Calu3 (cell line): ENCODE measurements around the gene MSRB2. TPM values are rescaled to one million over a fixed set of nuclear protein-coding genes. Genes with fewer than 3 reads are reported as not detected.

Experiments used
- BruUV-seq: library from RNA; stranded (reverse); fragments of 400-500 nt; replicated peaks from 2 replicates; lab custom pipeline; 2021; lab: Mats Ljungman, UMichigan
- CTCF ChIA-PET: fragments of 300-600 bp; sonication (Branson Sonifier 250); formaldehyde crosslinking; loops from one replicate; lab custom pipeline; 2022; ENCODE audit warnings: antibody characterized with exemption; lab: Charles Lee
- DNase-seq: peaks from one replicate; pipeline ENCODE4 v3.0.0; 2022
- H3K27ac Mint-ChIP-seq: one replicate; pipeline ENCODE4 v1.8.0; 2022; ENCODE audit warnings: mixed read lengths; ENCODE audit not compliant: unreplicated experiment
- H3K27me3 Mint-ChIP-seq: one replicate; pipeline ENCODE4 v1.8.0; 2022; ENCODE audit warnings: mixed read lengths; ENCODE audit not compliant: unreplicated experiment
- H3K36me3 Mint-ChIP-seq: one replicate; pipeline ENCODE4 v1.8.0; 2022; ENCODE audit warnings: mild to moderate bottlenecking, moderate library complexity, mixed read lengths; ENCODE audit not compliant: insufficient read depth, unreplicated experiment
- H3K4me1 Mint-ChIP-seq: one replicate; pipeline ENCODE4 v1.8.0; 2022; ENCODE audit warnings: mild to moderate bottlenecking, low read depth, mixed read lengths; ENCODE audit not compliant: unreplicated experiment
- H3K4me3 Mint-ChIP-seq: one replicate; pipeline ENCODE4 v1.8.0; 2022; ENCODE audit warnings: mild to moderate bottlenecking, low read depth, moderate library complexity, mixed read lengths; ENCODE audit not compliant: unreplicated experiment
- H3K9me3 Mint-ChIP-seq: one replicate; pipeline ENCODE4 v1.8.0; 2022; ENCODE audit warnings: low read depth, mixed read lengths; ENCODE audit not compliant: unreplicated experiment
- intact Hi-C: fragments of 100-400 bp; cut with micrococcal nuclease; formaldehyde crosslinking; loops from one replicate; pipeline ENCODE4 v1.10.0; 2022; ENCODE audit not compliant: unreplicated experiment
- total RNA-seq: library from RNA; stranded (reverse); gene quantifications from 2 replicates; pipeline ENCODE4 v1.2.3, GENCODE V29; 2022
- TF ChIP-seq, protein P1 (sequence below): fragments of 200-600 bp; IDR thresholded peaks from one replicate; pipeline ENCODE4 v1.8.0; 2022; ENCODE audit warnings: antibody characterized with exemption; ENCODE audit not compliant: unreplicated experiment

The MSRB2 gene
- total RNA-seq, 1 experiment from 2014 or later = 12.6 TPM

DNA sequence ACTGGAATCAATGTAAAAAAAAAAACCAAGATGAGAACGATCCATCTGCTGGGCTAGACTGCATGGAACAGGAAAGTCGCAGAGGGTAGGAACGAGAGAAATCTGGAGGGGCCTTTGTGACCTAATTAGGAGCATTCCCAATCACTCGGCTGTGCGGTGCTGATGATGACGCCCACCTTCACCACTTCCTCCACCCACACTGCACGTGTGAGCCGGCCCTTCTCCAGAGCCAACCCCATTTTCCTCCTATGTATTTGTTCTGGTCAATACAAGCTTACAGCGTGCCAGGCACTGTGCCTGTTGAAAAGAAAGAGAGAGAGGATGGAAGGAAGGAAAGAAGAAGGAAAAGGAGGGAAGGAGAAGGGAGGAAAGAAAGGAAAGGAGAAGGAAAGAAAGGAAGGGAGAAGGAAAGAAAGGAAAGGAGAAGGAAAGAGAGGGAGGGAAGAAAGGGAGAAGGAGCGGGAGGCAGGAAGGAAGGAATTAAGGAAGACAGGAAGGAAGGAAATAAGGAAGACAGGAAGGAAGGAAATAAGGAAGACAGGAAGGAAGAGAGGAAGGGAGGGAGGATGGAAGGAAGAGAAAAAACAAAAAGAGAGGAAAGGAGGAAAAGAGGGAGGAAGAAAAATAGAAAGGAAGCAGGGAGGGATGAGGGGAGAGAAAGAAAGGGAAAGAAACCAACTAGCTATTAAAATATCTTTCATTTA, 61.2 kb downstream of the MSRB2 start:
- TF ChIP-seq, protein P1, sequence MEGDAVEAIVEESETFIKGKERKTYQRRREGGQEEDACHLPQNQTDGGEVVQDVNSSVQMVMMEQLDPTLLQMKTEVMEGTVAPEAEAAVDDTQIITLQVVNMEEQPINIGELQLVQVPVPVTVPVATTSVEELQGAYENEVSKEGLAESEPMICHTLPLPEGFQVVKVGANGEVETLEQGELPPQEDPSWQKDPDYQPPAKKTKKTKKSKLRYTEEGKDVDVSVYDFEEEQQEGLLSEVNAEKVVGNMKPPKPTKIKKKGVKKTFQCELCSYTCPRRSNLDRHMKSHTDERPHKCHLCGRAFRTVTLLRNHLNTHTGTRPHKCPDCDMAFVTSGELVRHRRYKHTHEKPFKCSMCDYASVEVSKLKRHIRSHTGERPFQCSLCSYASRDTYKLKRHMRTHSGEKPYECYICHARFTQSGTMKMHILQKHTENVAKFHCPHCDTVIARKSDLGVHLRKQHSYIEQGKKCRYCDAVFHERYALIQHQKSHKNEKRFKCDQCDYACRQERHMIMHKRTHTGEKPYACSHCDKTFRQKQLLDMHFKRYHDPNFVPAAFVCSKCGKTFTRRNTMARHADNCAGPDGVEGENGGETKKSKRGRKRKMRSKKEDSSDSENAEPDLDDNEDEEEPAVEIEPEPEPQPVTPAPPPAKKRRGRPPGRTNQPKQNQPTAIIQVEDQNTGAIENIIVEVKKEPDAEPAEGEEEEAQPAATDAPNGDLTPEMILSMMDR = no peak
- H3K27me3 Mint-ChIP-seq = peaks cover 47% of the 10 kb centered on the region
- no TSS peak for BruUV-seq
- CTCF ChIA-PET = no interaction called here
- DNase-seq = no peak
- no peaks in the 10 kb centered on the region for H3K4me1 Mint-ChIP-seq
- no peaks in the 10 kb centered on the region for H3K36me3 Mint-ChIP-seq
- intact Hi-C loops = no loop called here
- no peak overlapping the region for H3K27ac Mint-ChIP-seq
- no peak overlapping the region for H3K4me3 Mint-ChIP-seq
- H3K9me3 Mint-ChIP-seq = no peaks in the 10 kb centered on the region

DNA sequence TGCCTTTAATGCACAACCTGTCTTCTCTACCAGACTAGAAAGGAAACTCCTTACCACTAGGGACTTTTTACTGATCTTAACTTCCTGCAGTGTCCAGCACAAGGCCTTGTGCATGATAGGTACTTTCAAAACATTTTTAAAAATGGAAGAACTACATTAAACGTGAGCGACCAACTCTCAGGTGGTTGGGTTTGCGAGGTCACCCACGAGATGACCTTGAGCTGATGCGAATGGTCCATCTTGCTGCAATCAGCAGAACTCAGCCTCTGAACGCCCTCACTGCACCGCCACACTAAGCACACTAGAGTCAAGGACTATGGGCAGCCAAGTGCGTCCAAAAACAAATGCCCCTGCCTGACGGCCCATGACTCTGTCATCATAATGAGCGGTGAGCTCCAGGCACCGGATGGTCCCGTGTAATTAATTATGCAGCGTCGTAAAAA, 61.9 kb downstream of the MSRB2 start:
- TF ChIP-seq, protein P1 = no peak
- Mint-ChIP-seq H3K9me3 (no peaks in the 10 kb centered on the region), H3K27ac (no peak overlapping the region), H3K4me1 (no peaks in the 10 kb centered on the region), H3K27me3 (peaks cover 47% of the 10 kb centered on the region), H3K36me3 (no peaks in the 10 kb centered on the region), H3K4me3 (no peak overlapping the region)
- BruUV-seq = no TSS peak
- intact Hi-C loops = no loop called here
- DNase-seq = no peak
- CTCF ChIA-PET = interaction anchor here (1.7 kb wide), 1 partner anchor 135 kb away, joined by 20 read pairs; no protein-coding TSS in a partner anchor

DNA sequence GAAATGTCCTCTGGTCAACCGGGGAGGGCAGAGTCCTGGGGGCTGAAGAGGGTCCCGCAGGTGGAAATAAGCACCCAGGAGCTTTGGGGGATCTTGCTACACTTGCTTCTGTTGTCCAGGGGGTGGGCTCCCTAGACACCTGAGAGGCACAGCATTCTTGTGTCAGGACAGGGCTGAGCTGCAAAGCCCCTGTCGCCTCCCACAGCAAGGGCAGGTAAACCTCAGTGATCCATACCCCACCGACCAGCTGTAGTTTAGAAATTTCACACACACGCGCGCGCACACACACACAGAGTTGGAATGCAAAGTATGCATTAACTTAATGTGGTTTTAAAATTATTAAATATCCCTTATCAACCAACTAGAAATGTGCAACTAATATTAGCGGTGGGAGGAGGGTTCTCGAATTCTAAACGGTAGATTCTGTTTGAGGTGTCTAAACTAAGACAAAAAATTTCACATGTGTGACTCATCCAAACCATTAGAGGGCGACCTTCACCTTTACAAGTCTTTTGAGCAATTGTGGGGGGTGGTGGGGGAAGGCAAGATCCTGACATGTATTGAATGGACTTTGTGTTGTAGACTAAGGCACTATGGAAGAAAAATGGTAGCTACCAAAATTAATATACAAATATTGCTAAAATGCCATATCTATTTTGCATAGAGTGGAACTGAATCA, 62.5 kb downstream of the MSRB2 start:
- TF ChIP-seq, protein P1 = no peak
- H3K27me3 Mint-ChIP-seq = peaks cover 47% of the 10 kb centered on the region
- DNase-seq = no peak
- no TSS peak for BruUV-seq
- H3K27ac Mint-ChIP-seq = no peak overlapping the region
- no peaks in the 10 kb centered on the region for H3K36me3 Mint-ChIP-seq
- H3K4me3 Mint-ChIP-seq = no peak overlapping the region
- CTCF ChIA-PET = interaction anchor here (0.6 to 1.7 kb wide), 3 partner anchors 134 to 1735 kb away, joined by 3 to 20 read pairs (median 5); no protein-coding TSS in a partner anchor
- no peaks in the 10 kb centered on the region for H3K9me3 Mint-ChIP-seq
- no peaks in the 10 kb centered on the region for H3K4me1 Mint-ChIP-seq
- intact Hi-C loops = loop anchor here (1.0 to 2.0 kb wide), 3 partner anchors 135 to 545 kb away; no protein-coding TSS in a partner anchor

DNA sequence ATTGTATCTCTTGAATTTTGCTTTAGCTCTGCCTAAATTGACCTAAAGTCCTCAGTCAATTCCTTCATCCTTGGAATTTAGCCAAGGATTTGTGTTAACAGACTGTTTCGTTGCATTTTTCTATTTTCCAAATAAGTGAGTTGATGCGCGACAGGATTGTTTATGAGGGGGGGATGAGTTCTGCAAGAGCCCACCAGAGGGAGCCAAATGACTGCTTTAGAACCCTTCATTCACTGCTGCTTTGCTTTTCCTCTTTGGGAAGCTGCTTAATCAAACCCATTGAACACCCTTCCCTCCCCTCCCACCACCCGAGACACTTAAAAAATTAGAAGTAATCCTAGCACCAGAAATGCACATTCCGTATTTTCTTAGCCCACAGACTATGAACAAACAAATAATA, 63.0 kb downstream of the MSRB2 start:
- BruUV-seq = no TSS peak
- H3K27ac Mint-ChIP-seq = no peak overlapping the region
- intact Hi-C loops = loop anchor here (1.0 to 2.0 kb wide), 3 partner anchors 135 to 544 kb away; no protein-coding TSS in a partner anchor
- H3K4me1 Mint-ChIP-seq = no peaks in the 10 kb centered on the region
- no peak overlapping the region for H3K4me3 Mint-ChIP-seq
- no peaks in the 10 kb centered on the region for H3K9me3 Mint-ChIP-seq
- TF ChIP-seq, protein P1 = peak; percentile 87
- peak; percentile 54 for DNase-seq
- H3K36me3 Mint-ChIP-seq = no peaks in the 10 kb centered on the region
- peaks cover 47% of the 10 kb centered on the region for H3K27me3 Mint-ChIP-seq
- CTCF ChIA-PET = interaction anchor here (0.6 to 1.7 kb wide), 5 partner anchors 134 to 1736 kb away, joined by 3 to 20 read pairs (median 5); no protein-coding TSS in a partner anchor
